B cell (primary cell): Measurements from ENCODE around the gene NMU. TPM values are rescaled to one million over a fixed set of nuclear protein-coding genes. Genes with fewer than 3 reads are reported as not detected.

Experiments used
- ATAC-seq: fragments of 200-7000 bp; cut with Tn5 transposase; one replicate; pipeline ENCODE4 v1.10.0; 2021; ENCODE audit warnings: low read depth, mild to moderate bottlenecking, moderate number of reproducible peaks, moderate library complexity
- CTCF ChIA-PET: fragments of 350-600 bp; sonication (Branson Sonifier 250); formaldehyde crosslinking; loops from one replicate; lab custom pipeline; 2021; ENCODE audit warnings: antibody characterized with exemption, inconsistent platforms; lab: Charles Lee
- POLR2A ChIA-PET: fragments of 350-600 bp; sonication (Branson Sonifier 250); formaldehyde crosslinking; loops from one replicate; lab custom pipeline; 2021; ENCODE audit warnings: antibody characterized with exemption; lab: Charles Lee
- DNase-seq: peaks from one replicate; pipeline ENCODE4 v3.0.0; 2013
- H2AFZ ChIP-seq: 2 replicates; pipeline ENCODE4 v1.6.1; 2012; ENCODE audit warnings: mild to moderate bottlenecking, low read depth, low read length; ENCODE audit not compliant: insufficient read depth, poor library complexity, severe bottlenecking
- H3K27ac ChIP-seq, 2 donors: 1 replicate in 1 of 2; 2 replicates in 1 of 2; pipeline ENCODE4 v1.5.1; 2012 to 2013; ENCODE audit warnings: low read length in 2 of 2, mild to moderate bottlenecking in 2 of 2, moderate library complexity in 1 of 2
- H3K27me3 ChIP-seq, 4 experiments: fragments of 200-600 bp in 1 of 4; sonication (generic) in 1 of 4; replicated peaks in 1 of 4; 1 replicate in 2 of 4; 2 replicates in 2 of 4; pipeline versions ENCODE4 v1.6.1 to v1.7.0; 2013 to 2016; ENCODE audit warnings: low read length in 3 of 4, mild to moderate bottlenecking in 2 of 4, mixed read lengths in 1 of 4, moderate library complexity in 1 of 4; ENCODE audit not compliant: insufficient read depth in 4 of 4, control insufficient read depth in 3 of 4; ENCODE audit errors: control extremely low read depth in 1 of 4
- H3K36me3 ChIP-seq, 2 experiments: replicated peaks in 1 of 2; 1 replicate in 1 of 2; 2 replicates in 1 of 2; pipeline versions ENCODE4 v1.6.1 to v1.7.1; 2013; ENCODE audit warnings: low read length in 1 of 2; ENCODE audit not compliant: insufficient read depth in 2 of 2, control insufficient read depth in 1 of 2; ENCODE audit errors: control extremely low read depth in 1 of 2, extremely low read depth in 1 of 2
- H3K4me1 ChIP-seq, 2 donors: fragments of 200-600 bp in 1 of 2; sonication (generic) in 1 of 2; 1 replicate in 1 of 2; 2 replicates in 1 of 2; pipeline versions ENCODE4 v1.5.1 to v1.6.1; 2013 to 2017; ENCODE audit warnings: low read length in 2 of 2; ENCODE audit not compliant: control insufficient read depth in 2 of 2, insufficient read depth in 2 of 2
- H3K4me2 ChIP-seq: replicated peaks from 2 replicates; pipeline ENCODE3; 2012; ENCODE audit warnings: mild to moderate bottlenecking, low read depth, low read length; ENCODE audit not compliant: poor library complexity, severe bottlenecking
- H3K4me3 ChIP-seq, 5 experiments: fragments of 200-600 bp in 1 of 5; sonication (generic) in 1 of 5; 1 replicate in 3 of 5; 2 replicates in 2 of 5; pipeline versions ENCODE4 v1.5.1 to v1.7.0; 2011 to 2016; ENCODE audit warnings: low read length in 4 of 5, mild to moderate bottlenecking in 4 of 5, low read depth in 2 of 5, control low read depth in 1 of 5, moderate library complexity in 1 of 5; ENCODE audit not compliant: insufficient read depth in 1 of 5; ENCODE audit errors: control extremely low read depth in 1 of 5, extremely low read depth in 1 of 5
- H3K79me2 ChIP-seq: fragments of 200-600 bp; sonication (generic); one replicate; pipeline ENCODE4 v1.6.0; 2016; ENCODE audit warnings: low read length; ENCODE audit not compliant: control insufficient read depth, insufficient read depth
- H3K9ac ChIP-seq: fragments of 200-600 bp; sonication (generic); 2 replicates; pipeline ENCODE4 v1.6.1; 2017; ENCODE audit warnings: mild to moderate bottlenecking, low read length, moderate library complexity
- H3K9me3 ChIP-seq, 3 donors: one replicate each; pipeline versions ENCODE4 v1.6.1 to v1.7.1; 2013; ENCODE audit warnings: low read length in 2 of 3; ENCODE audit not compliant: control insufficient read depth in 2 of 3, insufficient read depth in 1 of 3; ENCODE audit errors: control extremely low read depth in 1 of 3
- H4K20me1 ChIP-seq: 2 replicates; pipeline ENCODE4 v1.6.0; 2012; ENCODE audit warnings: mild to moderate bottlenecking, low read length; ENCODE audit not compliant: insufficient read depth, control insufficient read depth, poor library complexity, severe bottlenecking
- H3K27ac Mint-ChIP-seq: one replicate; pipeline ENCODE4 v1.8.0; 2021; ENCODE audit warnings: mixed read lengths
- H3K27me3 Mint-ChIP-seq: one replicate; pipeline ENCODE4 v1.8.0; 2021; ENCODE audit warnings: mixed read lengths
- H3K4me1 Mint-ChIP-seq: one replicate; pipeline ENCODE4 v1.8.0; 2021; ENCODE audit warnings: mixed read lengths
- H3K4me3 Mint-ChIP-seq: one replicate; pipeline ENCODE4 v1.8.0; 2021; ENCODE audit warnings: mixed read lengths
- H3K9me3 Mint-ChIP-seq: one replicate; pipeline ENCODE4 v1.8.0; 2022; ENCODE audit warnings: mixed read lengths; ENCODE audit not compliant: insufficient read depth
- EZH2 ChIP-seq: IDR thresholded peaks from 2 replicates; pipeline ENCODE4 v1.6.1; 2012; ENCODE audit warnings: borderline replicate concordance, low read depth, mild to moderate bottlenecking, moderate library complexity, low read length; ENCODE audit not compliant: insufficient read depth, poor library complexity, severe bottlenecking
- WGBS: methylation state at CpG from one replicate; pipeline ENCODE4 v1.1.5; 2013; ENCODE audit warnings: missing lambda C conversion rate; ENCODE audit not compliant: insufficient coverage; 5-methylcytosine and 5-hydroxymethylcytosine counted together
- intact Hi-C: fragments of 100-400 bp; cut with micrococcal nuclease; formaldehyde crosslinking; loops from one replicate; pipeline ENCODE4 v1.10.0; 2022
- polyA plus RNA-seq: library from polyadenylated mRNA; depleted of rRNA; stranded (reverse); fragments of >200 nt; gene quantifications from 2 replicates; pipeline ENCODE4 v1.2.3, GENCODE V29; 2012
- total RNA-seq, 2 donors: library from RNA; stranded (reverse); fragments of 120-200 nt in 1 of 2; gene quantifications; 1 replicate in 1 of 2; 2 replicates in 1 of 2; pipeline versions ENCODE4 v1.2.3 to v1.2.4, GENCODE V29; 2013 to 2022
- TF ChIP-seq, protein P1 (sequence below): fragments of 200-600 bp; IDR thresholded peaks from one replicate; pipeline ENCODE4 v1.8.0; 2022; ENCODE audit warnings: antibody characterized with exemption, mild to moderate bottlenecking

NMU gene
- total and polyA plus RNA-seq, 2 donors (not counting 1 experiment from before 2014, with no cell fraction given) = not detected

DNA sequence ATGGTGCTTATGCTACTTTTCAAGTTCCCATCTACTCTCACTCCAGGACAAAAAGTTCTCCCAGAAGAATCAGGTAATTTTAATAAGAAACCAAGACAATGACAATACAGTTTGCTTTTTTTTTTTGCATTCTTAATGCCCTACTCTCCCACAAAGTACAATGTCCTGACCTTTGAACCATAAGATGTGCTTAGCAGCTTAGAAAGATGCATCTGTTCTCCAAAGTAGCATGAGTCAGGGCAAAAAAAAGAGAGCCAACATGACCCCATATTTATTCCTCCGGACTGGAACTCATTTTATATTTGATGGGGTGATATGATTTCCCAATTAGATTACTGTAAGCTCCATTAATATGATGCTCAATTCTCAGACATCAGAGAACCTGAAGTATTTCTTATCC lies 27.5 kb downstream of the NMU start:
- Histone ChIP-seq H3K27me3 (no peaks in the 10 kb centered on the region), H3K4me2 (no peak overlapping the region), H3K36me3 (no peaks in the 10 kb centered on the region), H3K9ac (no peak overlapping the region), H4K20me1 (no peaks in the 10 kb centered on the region), H3K4me1 (no peaks in the 10 kb centered on the region), H3K4me3 (no peak overlapping the region), H2AFZ (no peak overlapping the region), H3K27ac (no peak overlapping the region), H3K9me3 (no peaks in the 10 kb centered on the region), H3K79me2 (no peaks in the 10 kb centered on the region)
- Mint-ChIP-seq H3K4me1 (no peaks in the 10 kb centered on the region), H3K4me3 (no peak overlapping the region), H3K9me3 (no peaks in the 10 kb centered on the region), H3K27ac (no peak overlapping the region), H3K27me3 (peaks cover 5% of the 10 kb centered on the region)
- ATAC-seq (no peak), DNase-seq (no peak)
- intact Hi-C loops = no loop called here
- WGBS = no CpG with 5 or more reads among the region's 1 CpG
- ChIA-PET CTCF (no interaction called here), POLR2A (no interaction called here)
- TF ChIP-seq, protein P1, sequence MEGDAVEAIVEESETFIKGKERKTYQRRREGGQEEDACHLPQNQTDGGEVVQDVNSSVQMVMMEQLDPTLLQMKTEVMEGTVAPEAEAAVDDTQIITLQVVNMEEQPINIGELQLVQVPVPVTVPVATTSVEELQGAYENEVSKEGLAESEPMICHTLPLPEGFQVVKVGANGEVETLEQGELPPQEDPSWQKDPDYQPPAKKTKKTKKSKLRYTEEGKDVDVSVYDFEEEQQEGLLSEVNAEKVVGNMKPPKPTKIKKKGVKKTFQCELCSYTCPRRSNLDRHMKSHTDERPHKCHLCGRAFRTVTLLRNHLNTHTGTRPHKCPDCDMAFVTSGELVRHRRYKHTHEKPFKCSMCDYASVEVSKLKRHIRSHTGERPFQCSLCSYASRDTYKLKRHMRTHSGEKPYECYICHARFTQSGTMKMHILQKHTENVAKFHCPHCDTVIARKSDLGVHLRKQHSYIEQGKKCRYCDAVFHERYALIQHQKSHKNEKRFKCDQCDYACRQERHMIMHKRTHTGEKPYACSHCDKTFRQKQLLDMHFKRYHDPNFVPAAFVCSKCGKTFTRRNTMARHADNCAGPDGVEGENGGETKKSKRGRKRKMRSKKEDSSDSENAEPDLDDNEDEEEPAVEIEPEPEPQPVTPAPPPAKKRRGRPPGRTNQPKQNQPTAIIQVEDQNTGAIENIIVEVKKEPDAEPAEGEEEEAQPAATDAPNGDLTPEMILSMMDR = no peak

DNA sequence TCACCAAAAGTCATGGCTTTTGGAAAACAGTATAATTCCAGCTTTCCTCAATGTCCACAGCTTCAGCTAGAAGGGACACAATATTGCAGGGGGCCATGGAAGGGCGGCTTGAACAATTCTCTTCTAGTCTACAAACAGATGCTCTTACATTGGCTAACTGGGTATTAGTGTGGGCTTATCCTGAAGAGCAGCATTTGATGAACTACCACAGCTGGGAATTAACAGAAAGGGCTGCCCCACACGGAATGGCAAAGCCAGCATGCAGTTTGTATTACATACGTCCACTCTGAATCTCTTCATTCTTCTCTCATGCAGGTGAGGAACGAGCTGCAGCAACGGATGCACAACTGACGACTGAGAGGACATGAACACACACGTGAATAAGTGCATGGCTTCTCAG lies 31.1 kb downstream of the NMU start:
- Mint-ChIP-seq H3K4me1 (no peaks in the 10 kb centered on the region), H3K27me3 (peaks cover 8% of the 10 kb centered on the region), H3K9me3 (no peaks in the 10 kb centered on the region), H3K4me3 (no peak overlapping the region), H3K27ac (no peak overlapping the region)
- Histone ChIP-seq H3K27me3 (no peaks in the 10 kb centered on the region), H3K4me2 (no peak overlapping the region), H4K20me1 (no peaks in the 10 kb centered on the region), H3K27ac (no peak overlapping the region), H3K36me3 (no peaks in the 10 kb centered on the region), H3K79me2 (no peaks in the 10 kb centered on the region), H3K9me3 (no peaks in the 10 kb centered on the region), H3K9ac (no peak overlapping the region), H3K4me3 (no peak overlapping the region), H3K4me1 (no peaks in the 10 kb centered on the region), H2AFZ (no peak overlapping the region)
- TF ChIP-seq EZH2 = no peak
- TF ChIP-seq, protein P1 = no peak
- intact Hi-C loops = no loop called here
- 94% methylated on average over 6 of the region's 7 CpGs for WGBS
- CTCF ChIA-PET = interaction anchor here (0.5 kb wide), 1 partner anchor 195 kb away, joined by 3 read pairs; no protein-coding TSS in a partner anchor
- POLR2A ChIA-PET = interaction anchor here (0.6 kb wide), 1 partner anchor 618 kb away, joined by 3 read pairs; no protein-coding TSS in a partner anchor
- DNase-seq (no peak), ATAC-seq (no peak)
